ENCODE measurements around the gene GMDS.

The GMDS gene

DNA sequence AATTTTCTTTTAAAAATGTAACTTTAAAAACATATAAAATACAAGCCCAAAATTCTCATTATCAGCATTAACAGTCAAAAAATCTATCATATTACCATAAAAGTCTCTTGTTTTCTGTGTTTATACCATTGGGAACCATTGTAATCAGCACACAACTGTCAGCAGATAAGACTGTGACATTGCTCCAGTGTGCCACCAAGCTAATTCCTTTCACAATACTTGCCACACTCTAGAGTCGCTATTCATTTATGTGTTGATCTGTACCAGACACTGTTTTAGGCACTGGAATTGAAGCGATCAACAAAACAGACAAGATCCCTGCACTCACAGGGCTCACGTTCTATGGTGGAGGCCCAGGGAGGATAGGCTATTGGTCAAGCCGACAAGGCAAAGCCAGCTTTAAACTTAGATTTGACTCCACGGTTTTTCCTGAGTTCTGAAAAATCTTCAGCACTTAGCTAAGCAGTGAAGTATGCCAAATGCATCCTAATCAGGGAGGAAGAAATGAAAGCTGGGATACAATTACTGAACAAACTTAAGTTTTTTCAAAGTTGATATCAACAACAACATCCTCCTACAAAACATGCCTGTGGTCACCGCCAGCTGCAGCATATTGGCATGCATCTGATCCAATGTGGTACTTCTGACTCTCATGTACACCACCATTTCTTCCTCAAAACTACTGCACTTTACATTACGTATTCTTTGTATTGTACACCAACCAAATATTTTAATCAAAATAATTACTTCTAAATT, 60.5 kb downstream of the GMDS start:
- no peaks in the 10 kb centered on the region for H3K36me3 ChIP-seq (ENCODE audit: control insufficient read depth in 2 of 2, insufficient read depth in 2 of 2, low read length in 2 of 2)
- no peak overlapping the region for H3K4me3 ChIP-seq (ENCODE audit: low read length in 2 of 2)
- H3K4me1 ChIP-seq (ENCODE audit: control insufficient read depth in 2 of 2, insufficient read depth in 2 of 2, low read length in 2 of 2) = no peaks in the 10 kb centered on the region
- no peak overlapping the region for H3K9ac ChIP-seq (ENCODE audit: low read depth in 1 of 2, low read length in 2 of 2)
- H3K27me3 ChIP-seq (ENCODE audit: control insufficient read depth in 2 of 2, insufficient read depth in 2 of 2, low read length in 2 of 2) = no peaks in the 10 kb centered on the region
- no peak overlapping the region for H3K27ac ChIP-seq (ENCODE audit: low read depth in 2 of 2, low read length in 2 of 2)
- no peaks in the 10 kb centered on the region for H3K9me3 ChIP-seq (ENCODE audit: control insufficient read depth in 2 of 2, low read length in 2 of 2)

GRCh38 chr6:2183752-2184151, 61.7 kb downstream of the GMDS start:
- no peak overlapping the region for H3K9ac ChIP-seq (ENCODE audit: low read depth in 1 of 2, low read length in 2 of 2)
- no peak overlapping the region for H3K4me3 ChIP-seq (ENCODE audit: low read length in 2 of 2)
- H3K9me3 ChIP-seq (ENCODE audit: control insufficient read depth in 2 of 2, low read length in 2 of 2) = no peaks in the 10 kb centered on the region
- H3K36me3 ChIP-seq (ENCODE audit: control insufficient read depth in 2 of 2, insufficient read depth in 2 of 2, low read length in 2 of 2) = no peaks in the 10 kb centered on the region
- H3K27ac ChIP-seq (ENCODE audit: low read depth in 2 of 2, low read length in 2 of 2) = no peak overlapping the region
- no peaks in the 10 kb centered on the region for H3K27me3 ChIP-seq (ENCODE audit: control insufficient read depth in 2 of 2, insufficient read depth in 2 of 2, low read length in 2 of 2)
- no peaks in the 10 kb centered on the region for H3K4me1 ChIP-seq (ENCODE audit: control insufficient read depth in 2 of 2, insufficient read depth in 2 of 2, low read length in 2 of 2)

- H3K9ac ChIP-seq (ENCODE audit: low read depth in 1 of 2, low read length in 2 of 2) = no peak overlapping the region
- H3K27ac ChIP-seq (ENCODE audit: low read depth in 2 of 2, low read length in 2 of 2) = no peak overlapping the region
- no peak overlapping the region for H3K4me3 ChIP-seq (ENCODE audit: low read length in 2 of 2)
- H3K27me3 ChIP-seq (ENCODE audit: control insufficient read depth in 2 of 2, insufficient read depth in 2 of 2, low read length in 2 of 2) = no peaks in the 10 kb centered on the region
- H3K4me1 ChIP-seq (ENCODE audit: control insufficient read depth in 2 of 2, insufficient read depth in 2 of 2, low read length in 2 of 2) = no peaks in the 10 kb centered on the region
- H3K9me3 ChIP-seq (ENCODE audit: control insufficient read depth in 2 of 2, low read length in 2 of 2) = peaks cover 0 to 3% of the 10 kb centered on the region in 2 donors
- peaks cover 0 to 3% of the 10 kb centered on the region in 2 donors for H3K36me3 ChIP-seq (ENCODE audit: control insufficient read depth in 2 of 2, insufficient read depth in 2 of 2, low read length in 2 of 2)
Observed at GRCh38 chr6:2183246-2183645, 62.2 kb downstream of the GMDS start.

GRCh38 chr6:2182251-2182650, 63.2 kb downstream of the GMDS start:
- H3K27ac ChIP-seq (ENCODE audit: low read depth in 2 of 2, low read length in 2 of 2) = no peak overlapping the region
- H3K4me3 ChIP-seq (ENCODE audit: low read length in 2 of 2) = no peak overlapping the region
- H3K4me1 ChIP-seq (ENCODE audit: control insufficient read depth in 2 of 2, insufficient read depth in 2 of 2, low read length in 2 of 2) = no peaks in the 10 kb centered on the region
- H3K36me3 ChIP-seq (ENCODE audit: control insufficient read depth in 2 of 2, insufficient read depth in 2 of 2, low read length in 2 of 2) = peaks cover 0 to 3% of the 10 kb centered on the region in 2 donors
- no peak overlapping the region for H3K9ac ChIP-seq (ENCODE audit: low read depth in 1 of 2, low read length in 2 of 2)
- H3K27me3 ChIP-seq (ENCODE audit: control insufficient read depth in 2 of 2, insufficient read depth in 2 of 2, low read length in 2 of 2) = no peaks in the 10 kb centered on the region
- H3K9me3 ChIP-seq (ENCODE audit: control insufficient read depth in 2 of 2, low read length in 2 of 2) = peaks cover 0 to 7% of the 10 kb centered on the region in 2 donors

GRCh38 chr6:2181567-2181966, 63.8 kb downstream of the GMDS start:
- no peak overlapping the region for H3K9ac ChIP-seq (ENCODE audit: low read depth in 1 of 2, low read length in 2 of 2)
- H3K4me1 ChIP-seq (ENCODE audit: control insufficient read depth in 2 of 2, insufficient read depth in 2 of 2, low read length in 2 of 2) = no peaks in the 10 kb centered on the region
- H3K4me3 ChIP-seq (ENCODE audit: low read length in 2 of 2) = no peak overlapping the region
- H3K36me3 ChIP-seq (ENCODE audit: control insufficient read depth in 2 of 2, insufficient read depth in 2 of 2, low read length in 2 of 2) = peaks cover 0 to 3% of the 10 kb centered on the region in 2 donors
- H3K27ac ChIP-seq (ENCODE audit: low read depth in 2 of 2, low read length in 2 of 2) = no peak overlapping the region
- peaks cover 0 to 7% of the 10 kb centered on the region in 2 donors for H3K9me3 ChIP-seq (ENCODE audit: control insufficient read depth in 2 of 2, low read length in 2 of 2)
- H3K27me3 ChIP-seq (ENCODE audit: control insufficient read depth in 2 of 2, insufficient read depth in 2 of 2, low read length in 2 of 2) = no peaks in the 10 kb centered on the region

GRCh38 chr6:2179950-2180349, 65.5 kb downstream of the GMDS start:
- H3K27ac ChIP-seq (ENCODE audit: low read depth in 2 of 2, low read length in 2 of 2) = no peak overlapping the region

GRCh38 chr6:2179241-2179640, 66.2 kb downstream of the GMDS start:
- no peaks in the 10 kb centered on the region for H3K4me1 ChIP-seq (ENCODE audit: control insufficient read depth in 2 of 2, insufficient read depth in 2 of 2, low read length in 2 of 2)
- peaks cover 0 to 3% of the 10 kb centered on the region in 2 donors for H3K36me3 ChIP-seq (ENCODE audit: control insufficient read depth in 2 of 2, insufficient read depth in 2 of 2, low read length in 2 of 2)
- H3K4me3 ChIP-seq (ENCODE audit: low read length in 2 of 2) = no peak overlapping the region
- H3K27me3 ChIP-seq (ENCODE audit: control insufficient read depth in 2 of 2, insufficient read depth in 2 of 2, low read length in 2 of 2) = no peaks in the 10 kb centered on the region
- peaks cover 0 to 7% of the 10 kb centered on the region in 2 donors for H3K9me3 ChIP-seq (ENCODE audit: control insufficient read depth in 2 of 2, low read length in 2 of 2)
- H3K27ac ChIP-seq (ENCODE audit: low read depth in 2 of 2, low read length in 2 of 2) = no peak overlapping the region
- H3K9ac ChIP-seq (ENCODE audit: low read depth in 1 of 2, low read length in 2 of 2) = no peak overlapping the region

More at GRCh38 chr6:2179950-2180349, 65.5 kb downstream of the GMDS start:
- H3K27me3 ChIP-seq (ENCODE audit: control insufficient read depth in 2 of 2, insufficient read depth in 2 of 2, low read length in 2 of 2) = no peaks in the 10 kb centered on the region
- H3K4me1 ChIP-seq (ENCODE audit: control insufficient read depth in 2 of 2, insufficient read depth in 2 of 2, low read length in 2 of 2) = no peaks in the 10 kb centered on the region
- peaks cover 0 to 3% of the 10 kb centered on the region in 2 donors for H3K36me3 ChIP-seq (ENCODE audit: control insufficient read depth in 2 of 2, insufficient read depth in 2 of 2, low read length in 2 of 2)
- H3K9me3 ChIP-seq (ENCODE audit: control insufficient read depth in 2 of 2, low read length in 2 of 2) = peaks cover 0 to 7% of the 10 kb centered on the region in 2 donors
- H3K4me3 ChIP-seq (ENCODE audit: low read length in 2 of 2) = no peak overlapping the region
- H3K9ac ChIP-seq (ENCODE audit: low read depth in 1 of 2, low read length in 2 of 2) = no peak overlapping the region

GRCh38 chr6:2178125-2178524, 67.3 kb downstream of the GMDS start:
- Histone ChIP-seq H3K27ac (ENCODE audit: low read depth in 2 of 2, low read length in 2 of 2) (no peak overlapping the region), H3K27me3 (ENCODE audit: control insufficient read depth in 2 of 2, insufficient read depth in 2 of 2, low read length in 2 of 2) (no peaks in the 10 kb centered on the region), H3K9me3 (ENCODE audit: control insufficient read depth in 2 of 2, low read length in 2 of 2) (peaks cover 0 to 7% of the 10 kb centered on the region in 2 donors), H3K4me3 (ENCODE audit: low read length in 2 of 2) (no peak overlapping the region), H3K9ac (ENCODE audit: low read depth in 1 of 2, low read length in 2 of 2) (no peak overlapping the region), H3K4me1 (ENCODE audit: control insufficient read depth in 2 of 2, insufficient read depth in 2 of 2, low read length in 2 of 2) (no peaks in the 10 kb centered on the region), H3K36me3 (ENCODE audit: control insufficient read depth in 2 of 2, insufficient read depth in 2 of 2, low read length in 2 of 2) (peaks cover 0 to 3% of the 10 kb centered on the region in 2 donors)

DNA sequence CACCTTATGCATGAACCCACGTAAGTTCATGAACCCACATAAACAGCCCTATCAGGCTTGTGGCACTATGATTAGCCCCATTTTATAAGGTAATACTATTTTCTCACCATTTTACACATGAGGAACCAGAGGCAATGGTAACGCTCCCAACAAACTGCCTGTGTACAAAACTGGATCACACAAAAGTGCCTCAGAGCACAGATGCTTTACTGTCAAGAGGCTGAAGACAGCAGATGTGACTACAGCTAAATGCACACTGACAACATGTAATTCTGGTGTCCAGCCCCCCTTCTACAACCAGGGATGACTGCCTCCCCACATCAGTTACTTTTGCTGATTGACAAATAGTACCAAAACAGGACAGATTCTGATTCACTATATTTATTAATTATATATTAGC, 69.6 kb downstream of the GMDS start:
- Histone ChIP-seq H3K9ac (ENCODE audit: low read depth in 1 of 2, low read length in 2 of 2) (no peak overlapping the region), H3K27me3 (ENCODE audit: control insufficient read depth in 2 of 2, insufficient read depth in 2 of 2, low read length in 2 of 2) (no peaks in the 10 kb centered on the region), H3K9me3 (ENCODE audit: control insufficient read depth in 2 of 2, low read length in 2 of 2) (peaks cover 0 to 7% of the 10 kb centered on the region in 2 donors), H3K4me3 (ENCODE audit: low read length in 2 of 2) (no peak overlapping the region), H3K4me1 (ENCODE audit: control insufficient read depth in 2 of 2, insufficient read depth in 2 of 2, low read length in 2 of 2) (no peaks in the 10 kb centered on the region), H3K36me3 (ENCODE audit: control insufficient read depth in 2 of 2, insufficient read depth in 2 of 2, low read length in 2 of 2) (peaks cover 0 to 3% of the 10 kb centered on the region in 2 donors), H3K27ac (ENCODE audit: low read depth in 2 of 2, low read length in 2 of 2) (no peak overlapping the region)

DNA sequence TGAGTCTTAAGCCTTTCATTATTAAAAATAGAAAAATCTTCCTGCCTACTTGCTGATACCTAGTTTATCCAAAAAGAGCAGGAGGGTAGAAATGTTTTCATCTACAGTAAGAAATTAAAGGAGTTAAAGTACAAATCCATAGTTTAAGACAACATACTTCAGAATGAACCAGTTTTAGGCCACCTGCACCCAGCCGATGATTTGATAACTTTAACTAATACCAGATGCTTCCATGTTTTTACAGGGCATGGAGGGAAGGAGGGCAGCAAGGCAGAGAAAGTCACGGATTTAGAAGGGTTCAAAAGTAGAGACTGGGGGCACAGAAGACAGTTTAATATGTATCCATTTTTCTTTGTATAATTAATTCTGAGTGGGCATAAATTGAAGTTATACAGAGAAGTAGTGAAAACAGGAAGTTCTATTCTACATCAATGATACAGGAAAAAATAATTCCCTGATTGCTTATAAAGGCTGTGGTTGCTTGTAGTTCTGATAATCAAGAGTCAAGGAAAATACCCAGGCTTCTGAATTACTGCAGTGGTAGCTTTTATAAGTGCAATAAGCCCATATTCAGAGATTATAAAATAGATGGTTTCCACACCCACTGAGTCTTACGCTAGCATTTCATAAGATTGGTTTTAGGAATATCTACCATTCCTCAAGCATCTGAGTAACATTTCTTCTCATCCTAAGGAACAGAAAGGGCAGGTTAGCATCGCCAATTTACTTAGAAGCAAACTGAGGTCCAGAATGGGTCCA, 72.0 kb downstream of the GMDS start:
- Histone ChIP-seq H3K27me3 (ENCODE audit: control insufficient read depth in 2 of 2, insufficient read depth in 2 of 2, low read length in 2 of 2) (no peaks in the 10 kb centered on the region), H3K4me3 (ENCODE audit: low read length in 2 of 2) (no peak overlapping the region), H3K9me3 (ENCODE audit: control insufficient read depth in 2 of 2, low read length in 2 of 2) (peaks cover 0 to 6% of the 10 kb centered on the region in 2 donors), H3K4me1 (ENCODE audit: control insufficient read depth in 2 of 2, insufficient read depth in 2 of 2, low read length in 2 of 2) (no peaks in the 10 kb centered on the region), H3K36me3 (ENCODE audit: control insufficient read depth in 2 of 2, insufficient read depth in 2 of 2, low read length in 2 of 2) (peaks cover 0 to under 1% of the 10 kb centered on the region in 2 donors), H3K27ac (ENCODE audit: low read depth in 2 of 2, low read length in 2 of 2) (no peak overlapping the region), H3K9ac (ENCODE audit: low read depth in 1 of 2, low read length in 2 of 2) (no peak overlapping the region)
